Stimulated activated CD8-positive, alpha-beta memory T cell treated with anti-CD3 and anti-CD28 coated beads, Interleukin-15, amount 100 ng/mL, for 24 hours (primary cell): ENCODE measurements around the gene MTA2.
"Not testable (repeated sequence)": the region's sequence is repeated elsewhere in the genome, so short reads cannot be mapped to it uniquely, and the experiment has no call there.

ENCODE experiments used
- DNase-seq: peaks from one replicate; pipeline ENCODE4 v3.0.0-alpha.2; 2020; ENCODE audit warnings: low read depth

The MTA2 gene

GRCh38 chr11:62601372-62602140 lies at the start of gene MTA2:
Gene MTA2 (minus strand): TSS chr11:62601865. CDS start chr11:62601450, 415 bp downstream.
- DNase-seq, result peak; percentile 95

GRCh38 chr11:62650283-62650682 lies 48.6 kb upstream of the MTA2 start:
- not testable (repeated sequence) for DNase-seq

DNA sequence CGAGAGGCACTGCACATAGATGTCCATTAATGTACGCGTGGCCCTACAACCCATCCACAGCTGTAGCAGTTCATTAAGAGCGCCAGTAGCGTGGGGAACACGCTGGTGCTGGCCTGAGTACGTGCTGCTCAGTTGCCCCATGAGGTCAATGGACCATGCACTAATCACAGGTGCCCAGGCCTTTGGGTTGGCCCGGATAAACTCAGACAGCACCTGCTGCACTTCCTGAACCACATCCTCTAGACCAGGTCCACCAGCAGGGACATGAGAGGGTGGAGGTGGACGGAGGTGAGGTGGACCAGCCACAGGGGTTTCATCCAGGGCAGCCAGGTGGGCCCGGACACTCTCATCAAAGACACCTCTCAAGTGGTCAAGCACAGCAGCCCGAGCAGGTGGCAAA lies 47.8 kb upstream of the MTA2 start:
- DNase-seq, result no peak

- DNase-seq, result no peak
These were observed 47.3 kb upstream of the MTA2 start for GRCh38 chr11:62648967-62649364.

- DNase-seq, result no peak
These were observed 46.7 kb upstream of the MTA2 start for GRCh38 chr11:62648185-62648966.

- DNase-seq, result no peak
These were observed 45.9 kb upstream of the MTA2 start for GRCh38 chr11:62647609-62648005.

GRCh38 chr11:62646825-62647608 lies 45.4 kb upstream of the MTA2 start:
- no peak for DNase-seq

DNA sequence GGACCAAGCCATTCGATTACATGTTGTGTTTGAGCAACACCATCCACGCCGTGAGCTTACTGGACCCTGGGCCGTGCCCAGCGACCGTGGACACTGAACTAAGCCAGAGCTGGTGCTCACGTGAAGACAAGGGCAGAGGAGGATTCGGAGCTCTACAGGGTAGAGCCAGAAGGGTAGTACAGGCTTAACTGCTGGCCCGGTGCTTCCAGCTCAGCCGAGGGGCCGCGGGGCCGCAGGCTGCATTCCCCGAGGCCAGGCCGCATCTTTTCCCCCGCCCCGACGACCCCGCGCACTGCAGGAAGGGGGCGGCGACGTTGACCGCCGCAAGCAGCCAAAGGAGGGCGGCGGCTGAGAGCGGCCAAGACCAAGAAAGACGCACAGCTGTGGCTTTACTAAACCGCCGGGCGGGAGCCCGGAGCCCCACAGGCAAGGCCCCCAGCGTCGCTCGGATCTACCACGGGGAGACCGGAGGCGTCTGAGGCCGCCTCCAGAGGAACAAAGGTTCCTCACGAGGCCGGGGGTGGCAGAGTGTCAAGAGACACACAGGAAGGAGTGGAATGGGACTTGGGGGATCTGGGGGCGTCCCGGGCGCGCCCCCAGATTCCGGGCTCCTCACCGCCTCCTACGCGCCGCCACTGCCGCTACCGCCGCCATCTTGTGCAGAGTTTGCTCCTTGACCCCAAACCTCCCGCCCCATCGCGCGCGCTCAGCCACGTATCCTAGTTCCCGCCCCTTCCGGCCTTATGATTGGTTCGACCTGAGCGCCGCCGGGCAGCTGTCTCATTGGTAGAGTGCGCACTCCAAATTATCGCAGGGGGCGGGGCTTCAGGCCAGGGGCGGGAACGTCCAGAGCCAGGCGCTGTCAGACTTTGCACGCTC lies 44.5 kb upstream of the MTA2 start, which contains the start of gene GANAB:
Gene GANAB, minus strand, starts transcription at position 668 of the 879 bp plus-strand sequence. Its CDS starts 14 bp downstream, at position 654.
- DNase-seq, result peak; percentile 95

DNA sequence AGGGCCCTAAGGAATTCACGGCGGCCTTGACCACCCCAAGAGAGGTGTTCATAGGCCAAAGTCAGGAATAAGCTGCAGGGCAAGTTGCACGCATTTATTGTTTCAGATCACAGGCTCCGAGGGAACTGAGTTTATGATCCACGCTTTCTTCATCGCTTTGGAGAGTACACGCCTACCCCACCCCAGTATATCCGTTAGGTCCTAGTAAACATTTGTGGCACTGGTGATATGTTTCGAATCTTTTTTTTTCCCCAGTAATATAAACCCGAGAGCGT lies 43.9 kb upstream of the MTA2 start:
- no peak for DNase-seq

GRCh38 chr11:62644220-62644619 lies 42.6 kb upstream of the MTA2 start:
- no peak for DNase-seq

DNA sequence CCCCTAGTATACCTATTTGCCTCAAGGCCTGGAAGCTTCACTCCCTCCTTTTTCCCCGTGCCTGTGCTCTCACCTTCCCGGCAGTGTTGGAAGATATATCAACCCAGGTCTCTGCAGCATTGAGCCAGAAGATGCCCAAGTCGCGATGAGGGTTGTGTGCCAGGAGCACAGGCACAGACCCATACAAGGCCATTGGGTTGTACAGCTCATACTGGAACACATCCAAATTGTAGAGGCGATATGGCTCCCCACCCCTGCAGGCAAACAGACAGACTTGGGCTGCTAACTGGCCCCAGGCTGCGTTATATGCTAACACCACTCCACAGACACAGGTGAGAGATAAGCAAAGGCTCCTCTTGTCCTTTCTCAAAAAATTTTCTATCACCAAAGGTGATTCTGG lies 30.8 kb upstream of the MTA2 start:
- DNase-seq, result no peak

DNA sequence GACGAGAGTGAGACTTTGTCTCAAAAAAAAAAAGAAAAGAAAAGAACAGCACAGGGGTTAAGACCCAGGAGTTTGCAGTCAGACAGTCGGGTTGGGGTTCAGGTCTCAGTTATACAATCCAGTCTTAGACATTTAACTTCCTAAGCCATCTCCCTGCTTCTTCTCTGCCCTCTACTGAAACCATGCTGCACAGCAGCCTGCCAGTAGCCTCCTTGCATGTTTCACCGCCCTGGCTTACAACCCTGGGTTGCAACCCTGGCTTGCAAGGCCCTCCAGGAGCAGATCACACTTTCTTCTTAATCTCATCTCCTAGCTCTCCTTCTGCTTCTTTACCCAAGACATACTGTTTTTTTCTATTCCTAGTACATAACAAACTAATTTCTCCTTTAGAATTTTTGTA lies 26.0 kb upstream of the MTA2 start:
- DNase-seq, result no peak

DNA sequence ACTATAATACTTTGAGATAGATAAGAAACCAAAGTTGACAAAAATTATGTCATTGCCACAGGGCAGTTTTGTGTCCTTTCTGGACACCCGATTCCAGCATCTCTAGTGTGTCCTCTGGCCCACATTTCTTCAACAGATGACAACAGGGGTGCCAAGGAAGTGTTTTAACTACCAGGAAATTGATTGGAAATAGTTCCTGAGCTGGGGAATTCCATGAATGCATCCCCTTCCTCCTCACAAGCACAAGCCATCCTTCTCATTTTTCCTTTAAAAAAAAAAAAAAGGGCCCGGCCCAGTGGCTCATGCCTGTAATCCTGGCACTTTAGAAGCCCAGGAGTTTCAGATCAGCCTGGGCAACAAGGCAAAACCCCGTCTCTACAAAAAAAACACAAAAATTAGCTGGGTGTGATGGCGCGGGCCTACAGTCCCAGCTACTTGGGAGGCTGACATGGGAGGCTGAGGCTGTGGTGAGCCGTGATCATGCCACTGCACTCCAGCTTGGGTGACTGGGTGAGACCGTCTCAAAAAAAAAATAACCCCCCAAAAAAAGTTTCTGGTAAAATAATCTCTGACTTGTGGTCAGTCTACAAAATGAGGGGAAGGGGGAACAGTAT lies 20.9 kb upstream of the MTA2 start:
- DNase-seq, result no peak

GRCh38 chr11:62621567-62622470 lies 20.2 kb upstream of the MTA2 start, which contains the start of gene B3GAT3:
Gene B3GAT3 (minus strand): TSS chr11:62621986. CDS start chr11:62621947, 39 bp downstream.
- DNase-seq, result peak; percentile 91

GRCh38 chr11:62621027-62621566 lies 19.4 kb upstream of the MTA2 start:
- no peak for DNase-seq

DNA sequence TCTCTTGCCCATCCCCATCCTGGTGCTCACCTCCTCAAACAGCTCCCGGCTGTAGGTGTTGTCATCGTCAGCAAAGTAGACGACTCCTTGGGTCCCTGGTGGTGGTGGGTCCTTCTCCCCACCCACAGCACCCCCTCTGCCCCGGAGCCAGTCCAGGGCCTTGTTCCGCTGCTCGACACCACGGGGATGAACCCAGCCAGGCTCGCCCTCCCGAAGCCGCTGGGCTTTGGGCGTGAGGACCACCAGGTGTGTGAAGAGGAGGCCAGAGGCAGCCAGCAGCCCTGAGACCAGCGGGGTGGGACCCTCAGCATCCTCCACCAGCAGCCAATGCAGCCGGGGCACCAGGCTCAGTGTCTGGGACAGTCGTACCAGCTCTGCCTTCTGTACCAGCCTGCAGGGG lies 15.3 kb upstream of the MTA2 start:
- not testable (repeated sequence) for DNase-seq

GRCh38 chr11:62615521-62615920 lies 13.9 kb upstream of the MTA2 start:
- no peak for DNase-seq

GRCh38 chr11:62614275-62614674 lies 12.6 kb upstream of the MTA2 start:
- no peak for DNase-seq

GRCh38 chr11:62613291-62613778 lies 11.7 kb upstream of the MTA2 start:
- no peak for DNase-seq
